OCI-LY7 (cell line): ENCODE measurements around the gene ARPC5. TPM values are rescaled to one million over a fixed set of nuclear protein-coding genes. Genes with fewer than 3 reads are reported as not detected.

Experiments
- BruUV-seq: library from RNA; stranded (reverse); fragments of 400-500 nt; replicated peaks from 2 replicates; lab custom pipeline; 2021; lab: Mats Ljungman, UMichigan
- CTCF ChIA-PET: fragments of 300-600 bp; sonication (Branson Sonifier 250); formaldehyde crosslinking; loops from one replicate; lab custom pipeline; 2022; ENCODE audit warnings: antibody characterized with exemption; ENCODE audit not compliant: unreplicated experiment; lab: Charles Lee
- POLR2A ChIA-PET: fragments of 300-600 bp; sonication (Branson Sonifier 250); formaldehyde crosslinking; loops from one replicate; lab custom pipeline; 2022; ENCODE audit warnings: antibody characterized with exemption; lab: Charles Lee
- DNase-seq: peaks from one replicate; pipeline ENCODE4 v3.0.0-alpha.2; 2015; ENCODE audit warnings: low spot score
- H2AFZ ChIP-seq: fragments of 200-600 bp; sonication (generic), shearing (Covaris generic); 2 replicates; pipeline ENCODE4 v1.6.1; 2014; ENCODE audit warnings: mild to moderate bottlenecking, antibody characterized with exemption, low read length, moderate library complexity
- H3K27ac ChIP-seq: fragments of 200-600 bp; sonication (generic); 2 replicates; pipeline ENCODE4 v1.5.1; 2014; ENCODE audit warnings: mixed run types, low read depth, mild to moderate bottlenecking, moderate library complexity, low read length, inconsistent platforms; ENCODE audit not compliant: poor library complexity, severe bottlenecking
- H3K36me3 ChIP-seq: fragments of 200-600 bp; sonication (generic); 2 replicates; pipeline ENCODE4 v1.6.1; 2014; ENCODE audit warnings: mild to moderate bottlenecking, antibody characterized with exemption, low read length, moderate library complexity, mixed read lengths; ENCODE audit not compliant: insufficient read depth
- H3K4me1 ChIP-seq: fragments of 200-600 bp; sonication (generic); 2 replicates; pipeline ENCODE4 v1.5.1; 2014; ENCODE audit warnings: mild to moderate bottlenecking, low read length; ENCODE audit not compliant: insufficient read depth, poor library complexity, severe bottlenecking
- H3K4me2 ChIP-seq: fragments of 200-600 bp; sonication (generic); 2 replicates; pipeline ENCODE4 v1.6.1; 2014; ENCODE audit warnings: mild to moderate bottlenecking, low read length
- H3K4me3 ChIP-seq: fragments of 200-600 bp; sonication (generic); 2 replicates; pipeline ENCODE4 v1.5.1; 2014; ENCODE audit warnings: mild to moderate bottlenecking, low read depth, low read length; ENCODE audit not compliant: poor library complexity, severe bottlenecking
- H3K79me2 ChIP-seq: fragments of 200-600 bp; sonication (generic); 2 replicates; pipeline ENCODE4 v1.6.1; 2016; ENCODE audit warnings: low read depth, mild to moderate bottlenecking, low read length, moderate library complexity, mixed read lengths; ENCODE audit not compliant: insufficient read depth
- H3K9me2 ChIP-seq: fragments of 200-600 bp; sonication (generic); 2 replicates; pipeline ENCODE4 v1.6.1; 2016; ENCODE audit warnings: mild to moderate bottlenecking, low read length, mixed read lengths; ENCODE audit not compliant: insufficient read depth
- H3K9me3 ChIP-seq: fragments of 200-600 bp; sonication (generic); 2 replicates; pipeline ENCODE4 v1.6.1; 2014; ENCODE audit warnings: mild to moderate bottlenecking, mixed run types, low read length, mixed read lengths
- H4K20me1 ChIP-seq: fragments of 200-600 bp; sonication (generic); 2 replicates; pipeline ENCODE4 v1.6.1; 2014; ENCODE audit warnings: mild to moderate bottlenecking, antibody characterized with exemption, low read length, moderate library complexity, mixed read lengths; ENCODE audit not compliant: insufficient read depth
- EZH2phosphoT487 ChIP-seq: fragments of 200-600 bp; sonication (generic); IDR thresholded peaks from 2 replicates; pipeline ENCODE4 v1.6.1; 2018; ENCODE audit warnings: low read depth, borderline replicate concordance, mild to moderate bottlenecking, mixed run types, antibody characterized with exemption, low read length, moderate library complexity, mixed read lengths
- intact Hi-C: fragments of 100-400 bp; cut with micrococcal nuclease; formaldehyde crosslinking; loops from one replicate; pipeline ENCODE4 v1.10.0; 2022; ENCODE audit not compliant: unreplicated experiment
- total RNA-seq, 2 experiments: library from RNA; depleted of rRNA in 1 of 2; stranded (reverse); fragments of >200 nt in 1 of 2; shearing (Covaris generic) in 1 of 2; gene quantifications; 2 replicates each; pipeline ENCODE4 v1.2.3, GENCODE V29; 2014 to 2022
- TF ChIP-seq, protein P1 (sequence below): fragments of 200-600 bp; sonication (generic); conservative IDR thresholded peaks from 2 replicates; pipeline ENCODE4 v1.5.1; 2014; ENCODE audit warnings: mild to moderate bottlenecking, antibody characterized with exemption, low read length, moderate library complexity, mixed read lengths

The ARPC5 gene
- total RNA-seq, 2 experiments from 2014 or later: 116 to 132 TPM

DNA sequence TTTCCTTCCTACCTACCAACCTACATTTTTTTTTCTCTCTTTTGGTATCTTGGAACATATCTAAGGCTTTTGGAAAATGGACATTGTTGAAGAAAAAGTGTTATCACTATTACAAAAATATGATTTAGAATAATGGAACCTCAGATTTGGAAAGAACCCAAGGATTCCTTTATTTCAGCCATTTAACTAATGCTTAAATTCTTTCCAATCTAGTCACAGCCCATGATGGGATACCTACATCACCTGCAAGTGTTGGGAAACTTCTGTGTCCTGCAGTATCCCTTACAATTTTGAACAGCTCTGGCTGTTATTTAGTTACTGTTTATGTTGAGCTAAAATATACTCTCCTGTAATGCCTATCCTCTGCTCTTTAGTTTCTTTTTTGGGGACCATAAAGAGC, 39.8 kb upstream of the ARPC5 start:
- H3K36me3 ChIP-seq: no peaks in the 10 kb centered on the region
- TF ChIP-seq, protein P1, sequence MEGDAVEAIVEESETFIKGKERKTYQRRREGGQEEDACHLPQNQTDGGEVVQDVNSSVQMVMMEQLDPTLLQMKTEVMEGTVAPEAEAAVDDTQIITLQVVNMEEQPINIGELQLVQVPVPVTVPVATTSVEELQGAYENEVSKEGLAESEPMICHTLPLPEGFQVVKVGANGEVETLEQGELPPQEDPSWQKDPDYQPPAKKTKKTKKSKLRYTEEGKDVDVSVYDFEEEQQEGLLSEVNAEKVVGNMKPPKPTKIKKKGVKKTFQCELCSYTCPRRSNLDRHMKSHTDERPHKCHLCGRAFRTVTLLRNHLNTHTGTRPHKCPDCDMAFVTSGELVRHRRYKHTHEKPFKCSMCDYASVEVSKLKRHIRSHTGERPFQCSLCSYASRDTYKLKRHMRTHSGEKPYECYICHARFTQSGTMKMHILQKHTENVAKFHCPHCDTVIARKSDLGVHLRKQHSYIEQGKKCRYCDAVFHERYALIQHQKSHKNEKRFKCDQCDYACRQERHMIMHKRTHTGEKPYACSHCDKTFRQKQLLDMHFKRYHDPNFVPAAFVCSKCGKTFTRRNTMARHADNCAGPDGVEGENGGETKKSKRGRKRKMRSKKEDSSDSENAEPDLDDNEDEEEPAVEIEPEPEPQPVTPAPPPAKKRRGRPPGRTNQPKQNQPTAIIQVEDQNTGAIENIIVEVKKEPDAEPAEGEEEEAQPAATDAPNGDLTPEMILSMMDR: no peak
- TF ChIP-seq EZH2phosphoT487: no peak
- no peak overlapping the region for H3K4me2 ChIP-seq
- no peaks in the 10 kb centered on the region for H3K79me2 ChIP-seq
- ChIA-PET POLR2A (interaction anchor here (0.6 to 0.7 kb wide), 2 partner anchors 427 to 645 kb away, joined by 3 read pairs; no protein-coding TSS in a partner anchor), CTCF (no interaction called here)
- no peaks in the 10 kb centered on the region for H3K9me3 ChIP-seq
- no peaks in the 10 kb centered on the region for H3K9me2 ChIP-seq
- BruUV-seq: no TSS peak
- H3K4me1 ChIP-seq: no peaks in the 10 kb centered on the region
- no peak for DNase-seq
- H2AFZ ChIP-seq: no peak overlapping the region
- H3K4me3 ChIP-seq: no peak overlapping the region
- H4K20me1 ChIP-seq: no peaks in the 10 kb centered on the region
- no peak overlapping the region for H3K27ac ChIP-seq
- intact Hi-C loops: no loop called here

DNA sequence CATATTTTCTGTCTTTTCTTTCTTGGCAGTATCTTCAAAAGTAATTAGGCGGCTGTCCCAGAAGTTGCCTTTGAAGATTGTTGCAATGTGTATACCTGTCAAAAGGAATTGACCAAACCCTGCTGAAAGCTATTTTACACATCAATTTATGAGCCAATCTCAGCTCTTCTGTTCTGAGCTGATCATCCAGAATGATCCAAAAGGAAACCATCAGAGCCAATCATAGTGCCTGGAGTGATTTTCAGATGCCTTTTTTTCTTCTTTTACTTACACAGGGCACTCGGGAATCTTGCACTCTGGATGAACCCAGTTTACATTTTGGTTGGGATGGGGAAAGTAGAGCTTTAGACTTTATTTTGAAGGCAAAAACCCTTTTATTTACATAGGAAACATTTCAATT, 39.3 kb upstream of the ARPC5 start:
- Histone ChIP-seq H3K9me2 (no peaks in the 10 kb centered on the region), H3K4me3 (no peak overlapping the region), H3K36me3 (no peaks in the 10 kb centered on the region), H3K4me1 (no peaks in the 10 kb centered on the region), H4K20me1 (no peaks in the 10 kb centered on the region), H2AFZ (no peak overlapping the region), H3K9me3 (no peaks in the 10 kb centered on the region), H3K4me2 (no peak overlapping the region), H3K27ac (no peak overlapping the region), H3K79me2 (no peaks in the 10 kb centered on the region)
- POLR2A ChIA-PET: interaction anchor here (0.6 to 0.7 kb wide), 2 partner anchors 427 to 645 kb away, joined by 3 read pairs; no protein-coding TSS in a partner anchor
- DNase-seq: no peak
- TF ChIP-seq, protein P1: no peak
- no peak for TF ChIP-seq EZH2phosphoT487
- no TSS peak for BruUV-seq
- CTCF ChIA-PET: no interaction called here
- intact Hi-C loops: no loop called here

DNA sequence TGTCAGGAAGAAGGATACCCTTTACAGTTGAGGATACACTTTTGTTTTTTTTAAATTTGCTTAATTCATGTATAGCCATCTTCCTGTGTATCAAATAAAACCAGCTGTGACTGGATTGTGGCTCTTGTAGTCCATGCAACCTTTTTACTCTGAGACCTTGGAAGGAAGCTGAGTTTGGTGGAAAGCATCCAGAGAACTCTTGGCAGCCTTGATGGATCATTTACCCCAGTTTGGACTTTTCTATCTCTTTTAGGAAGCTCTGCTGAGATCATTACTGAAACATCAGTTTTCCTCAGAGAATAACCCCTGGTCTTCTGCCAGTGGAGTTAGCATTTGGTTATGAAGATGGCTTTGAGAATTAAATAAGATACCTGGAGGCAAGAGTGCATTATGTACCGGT, 38.8 kb upstream of the ARPC5 start:
- TF ChIP-seq, protein P1: no peak
- no peak for TF ChIP-seq EZH2phosphoT487
- Histone ChIP-seq H3K9me2 (no peaks in the 10 kb centered on the region), H3K4me3 (no peak overlapping the region), H2AFZ (no peak overlapping the region), H3K27ac (no peak overlapping the region), H3K9me3 (no peaks in the 10 kb centered on the region), H3K4me1 (no peaks in the 10 kb centered on the region), H4K20me1 (no peaks in the 10 kb centered on the region), H3K36me3 (no peaks in the 10 kb centered on the region), H3K4me2 (no peak overlapping the region), H3K79me2 (no peaks in the 10 kb centered on the region)
- intact Hi-C loops: no loop called here
- CTCF ChIA-PET: no interaction called here
- no TSS peak for BruUV-seq
- DNase-seq: no peak
- POLR2A ChIA-PET: interaction anchor here (0.5 kb wide), 1 partner anchor 39 kb away, joined by 5 read pairs; no protein-coding TSS in a partner anchor
